ENCODE results near the gene CFAP54.

Gene CFAP54

GRCh38 chr12:96502477-96502876 is 13.1 kb downstream of the CFAP54 start:
- Histone ChIP-seq H3K27ac (peak overlapping the region in 1 of 2 donors; percentile 7), H3K4me3 (no peak overlapping the region)
- no peak for DNase-seq (ENCODE audit: low spot score)
- TF ChIP-seq, protein P1, sequence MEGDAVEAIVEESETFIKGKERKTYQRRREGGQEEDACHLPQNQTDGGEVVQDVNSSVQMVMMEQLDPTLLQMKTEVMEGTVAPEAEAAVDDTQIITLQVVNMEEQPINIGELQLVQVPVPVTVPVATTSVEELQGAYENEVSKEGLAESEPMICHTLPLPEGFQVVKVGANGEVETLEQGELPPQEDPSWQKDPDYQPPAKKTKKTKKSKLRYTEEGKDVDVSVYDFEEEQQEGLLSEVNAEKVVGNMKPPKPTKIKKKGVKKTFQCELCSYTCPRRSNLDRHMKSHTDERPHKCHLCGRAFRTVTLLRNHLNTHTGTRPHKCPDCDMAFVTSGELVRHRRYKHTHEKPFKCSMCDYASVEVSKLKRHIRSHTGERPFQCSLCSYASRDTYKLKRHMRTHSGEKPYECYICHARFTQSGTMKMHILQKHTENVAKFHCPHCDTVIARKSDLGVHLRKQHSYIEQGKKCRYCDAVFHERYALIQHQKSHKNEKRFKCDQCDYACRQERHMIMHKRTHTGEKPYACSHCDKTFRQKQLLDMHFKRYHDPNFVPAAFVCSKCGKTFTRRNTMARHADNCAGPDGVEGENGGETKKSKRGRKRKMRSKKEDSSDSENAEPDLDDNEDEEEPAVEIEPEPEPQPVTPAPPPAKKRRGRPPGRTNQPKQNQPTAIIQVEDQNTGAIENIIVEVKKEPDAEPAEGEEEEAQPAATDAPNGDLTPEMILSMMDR (IDR thresholded peaks at IDR 0.05) = no peak

- TF ChIP-seq, protein P1 (IDR thresholded peaks at IDR 0.05) = no peak
- DNase-seq (ENCODE audit: low spot score) = no peak
- Histone ChIP-seq H3K4me3 (no peak overlapping the region), H3K27ac (no peak overlapping the region)
Observed at GRCh38 chr12:96502949-96503532, 13.7 kb downstream of the CFAP54 start.

GRCh38 chr12:96503976-96504375 is 14.6 kb downstream of the CFAP54 start:
- no peak for DNase-seq (ENCODE audit: low spot score)
- TF ChIP-seq, protein P1 (IDR thresholded peaks at IDR 0.05) = no peak
- H3K27ac ChIP-seq = no peak overlapping the region
- H3K4me3 ChIP-seq = no peak overlapping the region

- TF ChIP-seq, protein P1 (IDR thresholded peaks at IDR 0.05) = no peak
- Histone ChIP-seq H3K27ac (no peak overlapping the region), H3K4me3 (no peak overlapping the region)
- DNase-seq (ENCODE audit: low spot score) = no peak
Observed at GRCh38 chr12:96506776-96507175, 17.4 kb downstream of the CFAP54 start.

DNA sequence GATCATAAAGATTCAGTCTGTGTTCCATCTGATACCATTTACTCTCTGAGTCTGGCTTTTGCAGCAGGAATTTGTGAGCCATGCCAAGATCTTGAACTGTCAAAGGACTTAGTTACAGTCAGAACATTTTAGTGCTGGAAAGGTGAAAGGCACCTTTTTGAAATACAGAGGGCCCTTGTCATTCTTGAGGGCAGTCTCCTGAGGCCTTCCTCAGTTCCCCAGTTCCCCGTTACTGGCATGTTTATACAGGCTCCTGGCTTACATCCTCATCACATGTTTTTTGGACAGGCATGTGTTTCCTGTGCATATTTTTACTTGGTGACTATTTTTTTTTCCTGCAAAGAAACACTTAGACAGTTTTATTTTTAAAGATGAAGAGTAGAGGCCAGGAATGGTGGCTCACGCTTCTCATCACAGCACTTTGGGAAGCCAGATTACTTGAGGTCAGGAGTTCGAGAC is 21.0 kb downstream of the CFAP54 start:
- DNase-seq (ENCODE audit: low spot score) = no peak
- Histone ChIP-seq H3K4me3 (no peak overlapping the region), H3K27ac (peak overlapping the region in 1 of 2 donors; percentile 21)
- TF ChIP-seq, protein P1 (IDR thresholded peaks at IDR 0.05) = no peak

GRCh38 chr12:96513166-96513565 is 23.8 kb downstream of the CFAP54 start:
- no peak overlapping the region for H3K4me3 ChIP-seq
- TF ChIP-seq, protein P1 (IDR thresholded peaks at IDR 0.05) = no peak
- H3K27ac ChIP-seq = no peak overlapping the region
- no peak for DNase-seq (ENCODE audit: low spot score)

DNA sequence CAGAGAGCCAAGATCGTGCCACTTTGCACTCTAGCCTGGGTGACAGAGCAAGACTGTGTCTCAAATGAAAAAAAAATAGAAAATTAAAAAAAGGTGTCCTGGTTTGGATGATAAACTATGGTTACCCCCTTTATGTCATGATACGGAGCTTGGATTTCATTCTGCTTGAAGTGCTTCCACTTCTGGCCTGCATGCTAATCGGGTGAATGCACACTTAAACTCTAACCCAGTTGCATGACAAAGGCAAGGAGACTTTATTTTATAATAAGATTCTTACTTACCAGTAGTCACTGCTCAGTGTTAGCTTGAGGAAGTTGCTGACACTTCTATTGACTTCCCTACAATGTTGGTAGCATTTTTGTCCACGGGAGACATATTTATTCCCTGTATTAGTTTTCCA is 24.3 kb downstream of the CFAP54 start:
- DNase-seq (ENCODE audit: low spot score) = no peak

More for the DNA sequence above, 24.3 kb downstream of the CFAP54 start:
- no peak overlapping the region for H3K4me3 ChIP-seq
- TF ChIP-seq, protein P1 (IDR thresholded peaks at IDR 0.05) = no peak
- no peak overlapping the region for H3K27ac ChIP-seq
